PC-3 (cell line): ENCODE data around the gene UBAC2. TPM values are rescaled to one million over a fixed set of nuclear protein-coding genes. Genes with fewer than 3 reads are reported as not detected.

Experiments used
- ATAC-seq: fragments of 200-7000 bp; cut with Tn5 transposase; 2 replicates; pipeline ENCODE4 v1.9.1; 2020; ENCODE audit warnings: mild to moderate bottlenecking, moderate library complexity
- BruUV-seq: library from RNA; stranded (reverse); fragments of 400-500 nt; replicated peaks from 2 replicates; lab custom pipeline; 2021; lab: Mats Ljungman, UMichigan
- CTCF ChIA-PET: fragments of 300-600 bp; sonication (Branson Sonifier 250); formaldehyde crosslinking; loops from one replicate; lab custom pipeline; 2022; ENCODE audit warnings: antibody characterized with exemption; lab: Charles Lee
- POLR2A ChIA-PET: fragments of 300-600 bp; sonication (Branson Sonifier 250); formaldehyde crosslinking; loops from one replicate; lab custom pipeline; 2022; ENCODE audit warnings: antibody characterized with exemption; ENCODE audit not compliant: unreplicated experiment; lab: Charles Lee
- DNase-seq: peaks from one replicate; pipeline ENCODE4 v3.0.0-alpha.2; 2015
- H2AFZ ChIP-seq: fragments of 300-600 bp; sonication (generic); 2 replicates; pipeline ENCODE4 v1.6.0; 2016; ENCODE audit warnings: antibody characterized with exemption, low read length
- H3F3A ChIP-seq: fragments of 300-600 bp; sonication (generic); one replicate; pipeline ENCODE4 v1.6.0; 2017; ENCODE audit warnings: antibody characterized with exemption, low read length, control low read depth, mild to moderate bottlenecking; ENCODE audit not compliant: unreplicated experiment
- H3K27ac ChIP-seq: fragments of 300-600 bp; sonication (generic); 2 replicates; pipeline ENCODE4 v1.5.1; 2016; ENCODE audit warnings: mild to moderate bottlenecking, low read length
- H3K27me3 ChIP-seq: fragments of 300-600 bp; sonication (generic); 2 replicates; pipeline ENCODE4 v1.6.1; 2016; ENCODE audit warnings: low read length, mixed read lengths
- H3K36me3 ChIP-seq: fragments of 300-600 bp; sonication (generic); 2 replicates; pipeline ENCODE4 v1.6.1; 2016; ENCODE audit warnings: low read depth, mixed run types, low read length, mixed read lengths
- H3K4me1 ChIP-seq: fragments of 300-600 bp; sonication (generic); 2 replicates; pipeline ENCODE4 v1.5.1; 2016; ENCODE audit warnings: low read length; ENCODE audit not compliant: insufficient read depth
- H3K4me2 ChIP-seq: fragments of 300-600 bp; sonication (generic); 2 replicates; pipeline ENCODE4 v1.6.0; 2016; ENCODE audit warnings: low read length
- H3K4me3 ChIP-seq: fragments of 300-600 bp; sonication (generic); 2 replicates; pipeline ENCODE4 v1.5.1; 2016; ENCODE audit warnings: mild to moderate bottlenecking, low read length, mixed read lengths
- H3K79me2 ChIP-seq: fragments of 300-600 bp; sonication (generic); 2 replicates; pipeline ENCODE4 v1.6.1; 2017; ENCODE audit warnings: low read length, mixed read lengths
- H3K9ac ChIP-seq: fragments of 300-600 bp; sonication (generic); 2 replicates; pipeline ENCODE4 v1.6.0; 2016; ENCODE audit warnings: mild to moderate bottlenecking, low read length
- H3K9me2 ChIP-seq: fragments of 300-600 bp; sonication (generic); replicated peaks from 2 replicates; pipeline ENCODE4 v1.6.1; 2016; ENCODE audit warnings: mixed run types, low read length, mixed read lengths
- H3K9me3 ChIP-seq: fragments of 300-600 bp; sonication (generic); 2 replicates; pipeline ENCODE4 v1.6.1; 2016; ENCODE audit warnings: low read length, mixed read lengths
- H4K20me1 ChIP-seq: fragments of 300-600 bp; sonication (generic); 2 replicates; pipeline ENCODE4 v1.6.1; 2016; ENCODE audit warnings: low read length, mixed read lengths
- EZH2 ChIP-seq: fragments of 300-600 bp; sonication (generic); IDR thresholded peaks from one replicate; pipeline ENCODE4 v1.6.1; 2017; ENCODE audit warnings: antibody characterized with exemption, mild to moderate bottlenecking, low read length; ENCODE audit not compliant: unreplicated experiment
- EZH2phosphoT487 ChIP-seq: fragments of 300-600 bp; sonication (generic); IDR thresholded peaks from 2 replicates; pipeline ENCODE4 v1.6.1; 2018; ENCODE audit warnings: mild to moderate bottlenecking, antibody characterized with exemption, low read length, borderline replicate concordance
- intact Hi-C: fragments of 100-400 bp; cut with micrococcal nuclease; formaldehyde crosslinking; loops from 2 replicates; pipeline ENCODE4 v1.9.0; 2023
- total RNA-seq: library from RNA; depleted of rRNA; stranded (reverse); fragments of >200 nt; gene quantifications from 2 replicates; pipeline ENCODE4 v1.2.3, GENCODE V29; 2014
- TF ChIP-seq, protein P1 (sequence below): fragments of 300-600 bp; sonication (generic); conservative IDR thresholded peaks from 2 replicates; pipeline ENCODE4 v1.5.1; 2017; ENCODE audit warnings: antibody characterized with exemption, low read depth, mild to moderate bottlenecking, low read length

UBAC2 gene
- total RNA-seq, 1 experiment from 2014 or later, result 34.5 TPM

DNA sequence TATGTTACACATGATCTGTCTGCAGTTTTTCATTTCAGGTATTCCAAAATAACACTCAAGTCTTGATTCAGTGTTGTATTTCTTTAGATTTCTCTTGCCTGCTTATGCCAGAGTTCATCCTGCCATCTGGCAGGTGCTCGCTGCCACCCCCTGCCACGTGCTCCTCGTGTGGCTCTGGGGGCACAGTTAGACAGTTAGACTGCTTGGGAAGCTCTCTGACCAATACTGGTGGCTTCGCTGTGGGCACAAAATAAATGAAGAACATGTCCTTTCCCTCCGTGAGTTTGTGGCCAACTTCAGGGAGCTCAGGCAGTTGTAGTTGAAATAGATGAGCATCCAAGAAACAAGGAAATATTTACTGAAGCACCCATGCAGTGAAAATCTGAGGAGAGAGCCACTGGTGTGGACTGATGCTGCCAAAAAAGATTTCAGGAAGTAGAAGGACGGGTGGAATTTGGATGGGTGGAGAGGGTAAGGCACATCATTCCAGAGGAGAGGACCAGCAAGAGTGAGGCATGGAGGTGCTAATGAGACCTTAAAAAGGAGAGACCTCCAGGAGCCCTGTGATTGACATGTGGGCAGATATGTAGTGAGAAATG is 144.1 kb downstream of the UBAC2 start:
- no TSS peak for BruUV-seq
- no peak overlapping the region for H3K9ac ChIP-seq
- H4K20me1 ChIP-seq, result no peaks in the 10 kb centered on the region
- no peaks in the 10 kb centered on the region for H3K4me1 ChIP-seq
- no peak overlapping the region for H3K27ac ChIP-seq
- peaks cover 3% of the 10 kb centered on the region; the same call in 1 of the 2 replicates for H3K36me3 ChIP-seq
- no peaks in the 10 kb centered on the region for H3F3A ChIP-seq
- H3K9me2 ChIP-seq, result no peaks in the 10 kb centered on the region
- DNase-seq (no peak), ATAC-seq (no peak)
- no peaks in the 10 kb centered on the region for H3K27me3 ChIP-seq
- ChIA-PET CTCF (no interaction called here), POLR2A (no interaction called here)
- H3K4me3 ChIP-seq, result no peak overlapping the region
- TF ChIP-seq, protein P1, sequence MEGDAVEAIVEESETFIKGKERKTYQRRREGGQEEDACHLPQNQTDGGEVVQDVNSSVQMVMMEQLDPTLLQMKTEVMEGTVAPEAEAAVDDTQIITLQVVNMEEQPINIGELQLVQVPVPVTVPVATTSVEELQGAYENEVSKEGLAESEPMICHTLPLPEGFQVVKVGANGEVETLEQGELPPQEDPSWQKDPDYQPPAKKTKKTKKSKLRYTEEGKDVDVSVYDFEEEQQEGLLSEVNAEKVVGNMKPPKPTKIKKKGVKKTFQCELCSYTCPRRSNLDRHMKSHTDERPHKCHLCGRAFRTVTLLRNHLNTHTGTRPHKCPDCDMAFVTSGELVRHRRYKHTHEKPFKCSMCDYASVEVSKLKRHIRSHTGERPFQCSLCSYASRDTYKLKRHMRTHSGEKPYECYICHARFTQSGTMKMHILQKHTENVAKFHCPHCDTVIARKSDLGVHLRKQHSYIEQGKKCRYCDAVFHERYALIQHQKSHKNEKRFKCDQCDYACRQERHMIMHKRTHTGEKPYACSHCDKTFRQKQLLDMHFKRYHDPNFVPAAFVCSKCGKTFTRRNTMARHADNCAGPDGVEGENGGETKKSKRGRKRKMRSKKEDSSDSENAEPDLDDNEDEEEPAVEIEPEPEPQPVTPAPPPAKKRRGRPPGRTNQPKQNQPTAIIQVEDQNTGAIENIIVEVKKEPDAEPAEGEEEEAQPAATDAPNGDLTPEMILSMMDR, result no peak
- TF ChIP-seq EZH2phosphoT487, result no peak
- no peak overlapping the region for H2AFZ ChIP-seq
- no peaks in the 10 kb centered on the region for H3K79me2 ChIP-seq
- H3K4me2 ChIP-seq, result no peak overlapping the region
- no peaks in the 10 kb centered on the region for H3K9me3 ChIP-seq
- intact Hi-C loops, result no loop called here

DNA sequence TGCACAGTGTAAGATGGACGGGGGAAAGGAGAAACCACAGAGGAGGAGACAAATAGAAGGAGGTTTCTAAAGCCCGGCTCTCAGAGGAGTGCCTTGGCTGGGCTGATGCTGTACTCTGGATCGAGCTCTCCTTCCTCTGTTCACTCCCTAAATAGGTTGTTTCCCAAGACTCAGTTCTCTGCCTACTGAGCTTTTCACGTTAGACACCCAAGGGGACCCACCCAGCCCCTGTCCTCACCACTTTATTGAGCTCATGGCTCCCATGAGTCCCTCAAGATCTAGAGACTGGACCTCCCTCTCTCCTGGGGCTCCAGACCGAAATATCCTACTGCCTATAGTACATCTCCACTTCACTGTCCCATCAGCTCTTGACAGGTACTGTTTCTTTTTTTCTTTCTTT is 144.7 kb downstream of the UBAC2 start:
- Histone ChIP-seq H3K4me3 (no peak overlapping the region), H3K27ac (no peak overlapping the region), H3K27me3 (no peaks in the 10 kb centered on the region), H3K9me2 (no peaks in the 10 kb centered on the region), H3K4me1 (no peaks in the 10 kb centered on the region), H3K79me2 (no peaks in the 10 kb centered on the region), H3K4me2 (no peak overlapping the region), H3K9me3 (no peaks in the 10 kb centered on the region), H2AFZ (no peak overlapping the region), H3K9ac (no peak overlapping the region), H3F3A (no peaks in the 10 kb centered on the region), H4K20me1 (no peaks in the 10 kb centered on the region), H3K36me3 (peaks cover 2% of the 10 kb centered on the region; the same call in 1 of the 2 replicates)
- intact Hi-C loops, result no loop called here
- no peak for DNase-seq
- TF ChIP-seq EZH2phosphoT487, result no peak
- TF ChIP-seq, protein P1, result no peak
- TF ChIP-seq EZH2, result no peak
- no peak for ATAC-seq
- no TSS peak for BruUV-seq
- CTCF ChIA-PET, result no interaction called here
- POLR2A ChIA-PET, result no interaction called here

DNA sequence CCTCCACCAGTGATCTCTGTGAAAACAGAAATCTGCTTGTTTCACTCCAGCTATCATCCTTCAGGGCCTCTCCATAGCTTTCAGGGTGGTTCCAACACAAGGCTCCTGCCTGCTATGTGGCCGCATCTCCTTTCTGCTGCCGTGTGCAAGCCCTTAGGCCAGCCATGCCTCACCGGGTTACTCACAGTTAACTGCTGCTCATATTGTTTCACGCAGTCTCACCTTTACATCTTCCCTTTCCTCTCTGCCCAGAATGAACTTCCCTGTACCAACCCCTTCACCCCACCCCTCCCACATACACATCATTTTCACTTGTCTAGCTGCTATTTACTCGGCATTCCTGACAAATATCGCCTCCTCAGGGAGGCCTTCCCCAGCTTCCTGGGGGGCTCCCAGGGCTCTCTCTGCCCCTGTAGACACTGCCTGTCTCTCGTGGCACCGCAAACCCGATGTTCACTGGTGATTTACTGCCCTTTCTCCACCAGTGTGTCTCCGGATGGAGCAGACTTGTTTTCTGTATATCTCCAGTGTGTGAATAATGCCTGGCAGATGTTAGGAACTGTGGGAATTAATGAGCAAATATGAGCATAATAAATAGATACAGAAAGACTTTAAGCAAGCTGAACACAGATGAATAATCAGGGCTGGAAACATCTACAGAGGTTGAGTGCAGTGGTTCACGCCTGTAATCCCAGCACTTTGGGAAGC is 145.8 kb downstream of the UBAC2 start:
- Histone ChIP-seq H3K27me3 (no peaks in the 10 kb centered on the region), H3F3A (no peaks in the 10 kb centered on the region), H4K20me1 (no peaks in the 10 kb centered on the region), H3K4me3 (no peak overlapping the region), H3K36me3 (no peaks in the 10 kb centered on the region; the same call in 1 of the 2 replicates), H3K9ac (no peak overlapping the region), H3K4me2 (no peak overlapping the region), H3K9me2 (no peaks in the 10 kb centered on the region), H3K9me3 (no peaks in the 10 kb centered on the region), H3K4me1 (no peaks in the 10 kb centered on the region), H2AFZ (no peak overlapping the region), H3K27ac (no peak overlapping the region), H3K79me2 (no peaks in the 10 kb centered on the region)
- intact Hi-C loops, result no loop called here
- no peak for DNase-seq
- ChIA-PET POLR2A (interaction anchor here (0.6 kb wide), 1 partner anchor 27 kb away, joined by 3 read pairs; no protein-coding TSS in a partner anchor), CTCF (no interaction called here)
- TF ChIP-seq EZH2 (no peak), EZH2phosphoT487 (no peak)
- TF ChIP-seq, protein P1, result no peak
- no peak for ATAC-seq
- BruUV-seq, result no TSS peak
